ENCODE data around the gene CCDC174.

DNA sequence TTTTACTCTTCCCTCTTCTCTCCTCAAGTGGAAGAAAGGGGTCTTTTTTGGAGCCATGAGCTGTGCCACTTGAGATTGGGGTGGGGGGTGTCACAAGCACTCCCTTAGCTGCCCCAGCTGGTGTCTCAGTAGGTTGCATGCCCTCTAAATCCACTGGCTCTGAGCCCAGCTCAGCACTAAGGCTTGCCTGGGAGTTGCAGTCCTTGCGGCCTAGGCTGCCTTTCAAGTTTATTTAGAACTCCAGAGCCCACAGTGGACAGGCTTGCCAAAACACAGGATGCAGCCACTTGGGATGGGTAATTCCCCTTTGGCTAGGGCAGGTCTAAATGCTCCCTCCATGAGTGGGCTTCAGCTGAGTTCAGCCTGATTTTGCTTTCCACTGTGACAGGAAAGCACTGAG is 48.1 kb downstream of the CCDC174 start:
- TF ChIP-seq, protein P1, sequence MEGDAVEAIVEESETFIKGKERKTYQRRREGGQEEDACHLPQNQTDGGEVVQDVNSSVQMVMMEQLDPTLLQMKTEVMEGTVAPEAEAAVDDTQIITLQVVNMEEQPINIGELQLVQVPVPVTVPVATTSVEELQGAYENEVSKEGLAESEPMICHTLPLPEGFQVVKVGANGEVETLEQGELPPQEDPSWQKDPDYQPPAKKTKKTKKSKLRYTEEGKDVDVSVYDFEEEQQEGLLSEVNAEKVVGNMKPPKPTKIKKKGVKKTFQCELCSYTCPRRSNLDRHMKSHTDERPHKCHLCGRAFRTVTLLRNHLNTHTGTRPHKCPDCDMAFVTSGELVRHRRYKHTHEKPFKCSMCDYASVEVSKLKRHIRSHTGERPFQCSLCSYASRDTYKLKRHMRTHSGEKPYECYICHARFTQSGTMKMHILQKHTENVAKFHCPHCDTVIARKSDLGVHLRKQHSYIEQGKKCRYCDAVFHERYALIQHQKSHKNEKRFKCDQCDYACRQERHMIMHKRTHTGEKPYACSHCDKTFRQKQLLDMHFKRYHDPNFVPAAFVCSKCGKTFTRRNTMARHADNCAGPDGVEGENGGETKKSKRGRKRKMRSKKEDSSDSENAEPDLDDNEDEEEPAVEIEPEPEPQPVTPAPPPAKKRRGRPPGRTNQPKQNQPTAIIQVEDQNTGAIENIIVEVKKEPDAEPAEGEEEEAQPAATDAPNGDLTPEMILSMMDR (conservative IDR thresholded peaks at IDR 0.05 in 1 of 2, IDR thresholded peaks at IDR 0.05 in 1 of 2; ENCODE audit: extremely low read depth in 1 of 2, insufficient read depth in 1 of 2, low read depth in 1 of 2, low read length in 2 of 2): no peak
- no peak for TF ChIP-seq EZH2 (IDR thresholded peaks at IDR 0.05; ENCODE audit: borderline replicate concordance, low read length)

Data from mammary epithelial cell (primary cell).